ENCODE data around the gene HOXB7.

The HOXB7 gene

GRCh38 chr17:48564188-48565021, 46.4 kb downstream of the HOXB7 start:
- DNase-seq: no peak

GRCh38 chr17:48563867-48564187, 47.0 kb downstream of the HOXB7 start:
- no peak for DNase-seq

DNA sequence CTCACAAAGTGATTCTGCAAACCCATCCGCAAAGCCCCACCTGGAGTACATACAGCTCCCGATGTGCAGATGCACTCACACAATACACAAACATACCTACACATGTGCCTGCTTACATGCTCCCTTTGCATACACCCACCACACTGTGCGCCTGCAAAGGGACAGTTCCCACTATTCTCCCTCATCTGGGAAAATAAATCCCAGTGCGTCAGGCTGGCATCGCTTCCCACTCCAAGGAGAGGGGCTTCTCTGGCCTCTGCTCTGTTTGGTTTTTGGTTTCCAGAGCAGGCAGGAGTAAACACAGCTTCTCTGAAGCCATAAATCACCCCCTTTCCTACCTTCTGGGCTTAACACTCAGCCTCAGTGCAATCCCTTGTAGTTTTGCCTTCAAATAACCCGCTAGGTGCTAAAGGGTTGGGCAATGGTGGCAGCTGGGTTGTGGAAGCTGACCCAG, 47.4 kb downstream of the HOXB7 start:
- no peak for DNase-seq

- DNase-seq: no peak
Observed at GRCh38 chr17:48562934-48563333, 47.9 kb downstream of the HOXB7 start.

GRCh38 chr17:48561884-48562810, 48.7 kb downstream of the HOXB7 start:
- DNase-seq: no peak

DNA sequence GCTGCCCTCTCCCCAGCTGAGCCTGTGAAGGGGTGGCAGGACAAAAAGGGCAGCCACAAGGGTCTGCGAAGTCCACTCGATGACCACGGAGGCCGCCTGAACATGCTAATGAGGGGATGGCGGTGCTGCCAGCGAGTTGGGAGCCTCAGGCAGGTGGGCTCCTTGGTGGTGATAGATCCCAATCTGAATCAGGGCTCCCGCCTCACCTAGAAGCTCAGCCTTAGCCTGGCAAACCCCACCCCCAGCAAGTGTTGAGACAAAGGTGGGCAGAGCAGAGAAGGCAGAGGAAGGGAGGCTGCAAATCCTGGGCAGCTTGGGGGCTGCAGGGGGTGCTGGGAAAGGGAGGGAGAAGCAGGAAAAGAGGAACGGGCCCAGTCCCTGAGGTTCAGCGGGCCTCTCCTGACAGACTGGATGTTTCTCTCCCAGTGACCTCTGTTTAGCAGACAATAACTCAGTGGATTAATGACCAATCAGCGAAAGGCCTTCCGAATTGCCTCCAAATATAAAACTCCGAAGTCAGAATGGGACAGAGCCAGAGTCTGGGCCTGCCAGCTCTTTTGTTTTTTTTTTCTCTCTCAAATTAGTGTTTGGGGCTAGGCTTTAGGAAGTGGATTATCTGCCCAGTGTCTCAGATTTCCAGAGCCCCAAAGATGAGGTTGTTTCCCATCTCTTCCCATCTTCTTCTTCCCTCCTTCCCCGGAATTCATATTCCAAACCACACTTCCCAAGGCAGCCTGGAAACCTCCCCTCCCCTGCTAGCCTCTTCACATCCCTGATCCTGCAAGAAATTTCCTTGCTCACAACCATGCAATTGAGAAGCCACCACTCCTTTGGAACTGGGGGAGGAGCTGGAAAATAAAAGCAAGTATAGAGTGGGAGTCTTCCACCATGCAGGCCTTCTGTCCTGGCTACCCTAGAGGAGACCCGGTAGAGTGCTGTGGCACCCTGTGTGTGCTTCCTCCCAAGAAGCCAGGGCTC, 50.7 kb downstream of the HOXB7 start:
- DNase-seq: no peak

- no peak for DNase-seq
Observed at GRCh38 chr17:48559122-48559839, 51.5 kb downstream of the HOXB7 start.

- no peak for DNase-seq
Observed at GRCh38 chr17:48558831-48559121, 52.0 kb downstream of the HOXB7 start.

DNA sequence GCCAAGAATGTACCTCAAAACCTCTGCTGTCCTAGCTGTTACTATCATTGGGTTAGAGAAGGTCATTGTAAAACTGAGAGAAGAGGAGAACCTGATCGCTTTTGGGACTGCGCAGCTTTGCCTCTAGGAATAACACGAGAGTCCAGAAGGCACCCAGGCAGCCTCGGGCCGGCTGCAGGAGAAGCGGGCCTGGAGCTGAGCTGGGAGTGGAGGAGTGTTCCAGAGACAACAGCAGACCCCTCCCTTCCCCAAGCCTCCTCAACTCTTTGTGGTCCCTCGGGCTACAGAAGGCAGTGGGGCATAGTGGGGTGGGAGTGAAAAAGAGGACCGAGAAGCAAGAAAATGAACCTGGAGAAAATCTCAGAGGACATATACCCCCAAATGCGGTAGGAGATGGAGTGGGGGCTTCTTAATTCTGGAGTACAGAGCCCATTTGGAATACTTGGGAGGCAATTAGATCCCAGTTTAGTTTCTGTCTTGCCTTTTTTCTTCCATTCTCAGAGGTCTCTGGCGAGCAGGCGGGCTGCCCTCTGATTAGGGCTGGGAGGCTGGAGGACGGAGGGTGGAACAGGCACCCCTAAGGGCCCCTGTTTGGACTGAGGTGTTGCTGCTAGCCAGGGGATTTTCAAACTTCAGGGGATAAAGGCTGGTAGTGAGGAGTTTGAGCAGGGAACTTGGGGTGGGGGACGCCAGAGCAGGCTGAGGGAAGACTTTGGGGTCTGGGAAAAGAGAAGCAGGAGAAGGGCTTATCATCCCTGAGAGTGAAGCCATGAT, 52.6 kb downstream of the HOXB7 start:
- no peak for DNase-seq

All from NCI-H82 (cell line).